Ramos (cell line): ENCODE data around the gene CARM1.

Experiments used
- in situ Hi-C: fragments of 300-500 bp; cut with MboI; formaldehyde crosslinking; loops from one replicate; pipeline ENCODE4 v1.14.3; 2022; ENCODE audit warnings: low sequenced_read_pairs; ENCODE audit not compliant: unreplicated experiment

Gene CARM1

GRCh38 chr19:10896851-10897526 is 25.6 kb downstream of the CARM1 start:
- in situ Hi-C loops, result no loop called here

- in situ Hi-C loops, result no loop called here
These were observed 27.3 kb downstream of the CARM1 start for GRCh38 chr19:10898633-10899032.

- in situ Hi-C loops, result no loop called here
These were observed 27.8 kb downstream of the CARM1 start for GRCh38 chr19:10899151-10899653.

- in situ Hi-C loops, result no loop called here
These were observed 36.6 kb downstream of the CARM1 start for GRCh38 chr19:10907925-10908324.

- in situ Hi-C loops, result no loop called here
These were observed 37.1 kb downstream of the CARM1 start for GRCh38 chr19:10908380-10908960.

GRCh38 chr19:10911579-10912363 is 40.4 kb downstream of the CARM1 start:
- in situ Hi-C loops, result no loop called here

- in situ Hi-C loops, result no loop called here
These were observed 41.3 kb downstream of the CARM1 start for GRCh38 chr19:10912619-10913018.

GRCh38 chr19:10913716-10914340 is 42.5 kb downstream of the CARM1 start:
- in situ Hi-C loops, result no loop called here

GRCh38 chr19:10915130-10916091 is 44.1 kb downstream of the CARM1 start:
- in situ Hi-C loops, result no loop called here

GRCh38 chr19:10916602-10917001 is 45.2 kb downstream of the CARM1 start:
- in situ Hi-C loops, result no loop called here

GRCh38 chr19:10918359-10918758 is 47.0 kb downstream of the CARM1 start:
- in situ Hi-C loops, result no loop called here

- in situ Hi-C loops, result no loop called here
These were observed 48.3 kb downstream of the CARM1 start for GRCh38 chr19:10919352-10920287.

GRCh38 chr19:10920288-10920655 is 48.9 kb downstream of the CARM1 start:
- in situ Hi-C loops, result no loop called here

GRCh38 chr19:10920781-10921180 is 49.4 kb downstream of the CARM1 start:
- in situ Hi-C loops, result no loop called here

- in situ Hi-C loops, result no loop called here
These were observed 50.0 kb downstream of the CARM1 start for GRCh38 chr19:10921199-10921909.

GRCh38 chr19:10921910-10922637 is 50.7 kb downstream of the CARM1 start:
- in situ Hi-C loops, result no loop called here

GRCh38 chr19:10922638-10923014 is 51.3 kb downstream of the CARM1 start:
- in situ Hi-C loops, result no loop called here
